GM12878 (cell line): ENCODE data around the gene MMP14. TPM values are rescaled to one million over a fixed set of nuclear protein-coding genes. Genes with fewer than 3 reads are reported as not detected.
A peak's percentile ranks its signal among the peaks of the same experiment; 100 is the strongest.

Experiments
- BACH1 ChIP-seq: fragments of 450-650 bp; IDR thresholded peaks from 2 replicates; pipeline ENCODE4 v1.6.1; 2017; ENCODE audit warnings: mild to moderate bottlenecking, borderline replicate concordance
- CBX3 ChIP-seq: fragments of 200-600 bp; sonication (generic); IDR thresholded peaks from 2 replicates; pipeline ENCODE4 v1.6.1; 2016; ENCODE audit warnings: low read depth, borderline replicate concordance
- CHD2 ChIP-seq: IDR thresholded peaks from 2 replicates; pipeline ENCODE4 v1.6.1; 2011; ENCODE audit warnings: low read depth, low read length, improper control_type of control experiment, borderline replicate concordance
- ETV6 ChIP-seq, 2 experiments: fragments of 450-650 bp in 1 of 2; IDR thresholded peaks in 1 of 2; conservative IDR thresholded peaks in 1 of 2; 2 replicates each; pipeline ENCODE4 v1.6.1; 2014; ENCODE audit warnings: antibody characterized with exemption in 1 of 2, borderline replicate concordance in 1 of 2, low read depth in 1 of 2, mild to moderate bottlenecking in 1 of 2, moderate library complexity in 1 of 2
- IKZF2 ChIP-seq, 2 experiments: fragments of 450-650 bp; IDR thresholded peaks; 2 replicates each; pipeline ENCODE4 v1.6.1; 2017; ENCODE audit warnings: mild to moderate bottlenecking in 2 of 2, moderate library complexity in 2 of 2
- JUND ChIP-seq: IDR thresholded peaks from 2 replicates; pipeline ENCODE4 v1.6.1; 2012; ENCODE audit warnings: low read depth, mild to moderate bottlenecking, low read length, improper control_type of control experiment, moderate library complexity
- LARP7 ChIP-seq: fragments of 450-650 bp; IDR thresholded peaks from 2 replicates; pipeline ENCODE4 v1.6.1; 2017; ENCODE audit warnings: mild to moderate bottlenecking
- MEF2B ChIP-seq: fragments of 450-650 bp; IDR thresholded peaks from 2 replicates; pipeline ENCODE4 v1.6.1; 2018; ENCODE audit warnings: mild to moderate bottlenecking, moderate library complexity; ENCODE audit not compliant: partially characterized antibody, poor library complexity, severe bottlenecking
- MTA3 ChIP-seq: IDR thresholded peaks from 2 replicates; pipeline ENCODE4 v1.6.1; 2012; ENCODE audit warnings: low read length, inconsistent platforms, borderline replicate concordance
- POLR2AphosphoS5 ChIP-seq: IDR thresholded peaks from 2 replicates; pipeline ENCODE4 v1.6.1; 2011; ENCODE audit warnings: mild to moderate bottlenecking, low read length, inconsistent platforms
- POU2F2 ChIP-seq: IDR thresholded peaks from 3 replicates; pipeline ENCODE4 v1.6.1; 2011; ENCODE audit warnings: low read depth, mild to moderate bottlenecking, low read length, borderline replicate concordance
- RBBP5 ChIP-seq: fragments of 200-600 bp; sonication (generic); conservative IDR thresholded peaks from 2 replicates; pipeline ENCODE4 v1.6.1; 2016
- RELA ChIP-seq: fragments of 450-650 bp; IDR thresholded peaks from 2 replicates; pipeline ENCODE4 v1.8.0; 2014; ENCODE audit warnings: borderline replicate concordance; ENCODE audit not compliant: partially characterized antibody
- RUNX3 ChIP-seq: IDR thresholded peaks from 2 replicates; pipeline ENCODE4 v1.6.1; 2012; ENCODE audit warnings: low read length, inconsistent platforms
- SIX5 ChIP-seq: IDR thresholded peaks from 2 replicates; pipeline ENCODE4 v1.6.1; 2011; ENCODE audit warnings: mild to moderate bottlenecking, low read depth, low read length, moderate library complexity; ENCODE audit not compliant: severe bottlenecking
- SPI1 ChIP-seq: IDR thresholded peaks from 2 replicates; pipeline ENCODE4 v1.6.1; 2011; ENCODE audit warnings: low read depth, mild to moderate bottlenecking, low read length, moderate library complexity, borderline replicate concordance; ENCODE audit not compliant: insufficient read depth
- WRNIP1 ChIP-seq: IDR thresholded peaks from 2 replicates; pipeline ENCODE4 v1.6.1; 2011; ENCODE audit warnings: low read depth, low read length, improper control_type of control experiment, borderline replicate concordance
- ZNF274 ChIP-seq: IDR thresholded peaks from one replicate; pipeline ENCODE4 v1.8.0; 2011; ENCODE audit not compliant: insufficient read length, insufficient read depth
- polyA plus RNA-seq, 11 experiments: library from polyadenylated mRNA; depleted of rRNA in 4 of 11; unstranded in 6 of 11; stranded (reverse) in 5 of 11; fragments of >200 nt; fragmentation: Nextera tagmentation in 4 of 11; fragmentation: Illumina TruSeq in 1 of 11; extraction: Ambion mirVana in 4 of 11; extraction: Trizol in 1 of 11; gene quantifications; 1 replicate in 1 of 11; 2 replicates in 10 of 11; pipeline versions ENCODE4 v1.2.1 to v1.2.3, GENCODE V29; 2011 to 2016; ENCODE audit warnings: inconsistent platforms in 2 of 11, missing spikeins in 2 of 11, low read depth in 1 of 11
- total RNA-seq, 4 experiments: library from RNA; depleted of rRNA in 3 of 4; stranded (reverse); fragments of >200 nt in 3 of 4; fragmentation: Illumina TruSeq in 1 of 4; extraction: Trizol in 1 of 4; gene quantifications; 2 replicates each; pipeline versions ENCODE4 v1.2.1 to v1.2.3, GENCODE V29; 2013 to 2021
- TF ChIP-seq, protein P1 (sequence below): fragments of 450-650 bp; IDR thresholded peaks from 2 replicates; pipeline ENCODE4 v1.6.1; 2017; ENCODE audit warnings: low read depth, mild to moderate bottlenecking, moderate library complexity
- TF ChIP-seq, protein P2 (sequence below): fragments of 150-350 bp; IDR thresholded peaks from 2 replicates; pipeline ENCODE4 v1.6.1; 2014; ENCODE audit warnings: mild to moderate bottlenecking, low read depth, low read length
- TF ChIP-seq, protein P3 (sequence below): fragments of 450-650 bp; IDR thresholded peaks from 2 replicates; pipeline ENCODE4 v1.6.1; 2016; ENCODE audit warnings: mild to moderate bottlenecking, moderate library complexity, borderline replicate concordance
- TF ChIP-seq, protein P4 (sequence below): fragments of 450-650 bp; IDR thresholded peaks from 2 replicates; pipeline ENCODE4 v1.6.1; 2016; ENCODE audit warnings: mild to moderate bottlenecking

Gene MMP14
- total and polyA plus RNA-seq, 10 of the 15 experiments (the other 5 are each of a cell fraction or from before 2014, with no cell fraction given), result 0.31 to 1.9 (median 0.70) TPM; not detected in 2

DNA sequence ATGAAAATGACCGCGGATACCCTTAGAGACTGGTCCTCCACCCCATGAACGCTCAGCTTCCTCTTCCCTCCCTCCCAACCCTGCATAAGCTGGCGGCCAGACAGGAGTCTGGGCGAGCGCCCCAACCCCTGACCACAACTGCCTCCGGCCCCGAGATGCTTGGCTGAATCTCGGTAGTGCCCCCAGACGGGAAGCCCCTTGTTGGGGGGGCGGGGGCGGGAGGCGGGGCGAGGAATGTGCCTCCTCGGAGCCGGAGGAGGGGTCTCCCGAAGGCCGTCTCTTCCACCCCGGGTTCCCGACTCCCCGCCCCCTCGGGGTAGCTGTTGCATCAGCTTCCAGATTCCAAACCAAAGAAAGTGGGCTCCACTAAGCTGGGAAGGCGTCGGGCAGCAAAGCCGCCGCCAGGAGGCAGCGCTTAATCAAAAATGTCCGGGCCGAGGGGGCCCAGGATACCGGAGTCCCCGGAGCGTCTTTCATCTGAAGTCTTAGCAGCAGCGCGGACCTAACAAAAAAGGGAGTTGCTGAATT, 13.8 kb upstream of the MMP14 start (continued):
- TF ChIP-seq, protein P1, sequence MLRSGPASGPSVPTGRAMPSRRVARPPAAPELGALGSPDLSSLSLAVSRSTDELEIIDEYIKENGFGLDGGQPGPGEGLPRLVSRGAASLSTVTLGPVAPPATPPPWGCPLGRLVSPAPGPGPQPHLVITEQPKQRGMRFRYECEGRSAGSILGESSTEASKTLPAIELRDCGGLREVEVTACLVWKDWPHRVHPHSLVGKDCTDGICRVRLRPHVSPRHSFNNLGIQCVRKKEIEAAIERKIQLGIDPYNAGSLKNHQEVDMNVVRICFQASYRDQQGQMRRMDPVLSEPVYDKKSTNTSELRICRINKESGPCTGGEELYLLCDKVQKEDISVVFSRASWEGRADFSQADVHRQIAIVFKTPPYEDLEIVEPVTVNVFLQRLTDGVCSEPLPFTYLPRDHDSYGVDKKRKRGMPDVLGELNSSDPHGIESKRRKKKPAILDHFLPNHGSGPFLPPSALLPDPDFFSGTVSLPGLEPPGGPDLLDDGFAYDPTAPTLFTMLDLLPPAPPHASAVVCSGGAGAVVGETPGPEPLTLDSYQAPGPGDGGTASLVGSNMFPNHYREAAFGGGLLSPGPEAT, result peak; percentile 59; the same call in 1 of the 2 replicates
- no peak for TF ChIP-seq SIX5
- TF ChIP-seq, protein P2, sequence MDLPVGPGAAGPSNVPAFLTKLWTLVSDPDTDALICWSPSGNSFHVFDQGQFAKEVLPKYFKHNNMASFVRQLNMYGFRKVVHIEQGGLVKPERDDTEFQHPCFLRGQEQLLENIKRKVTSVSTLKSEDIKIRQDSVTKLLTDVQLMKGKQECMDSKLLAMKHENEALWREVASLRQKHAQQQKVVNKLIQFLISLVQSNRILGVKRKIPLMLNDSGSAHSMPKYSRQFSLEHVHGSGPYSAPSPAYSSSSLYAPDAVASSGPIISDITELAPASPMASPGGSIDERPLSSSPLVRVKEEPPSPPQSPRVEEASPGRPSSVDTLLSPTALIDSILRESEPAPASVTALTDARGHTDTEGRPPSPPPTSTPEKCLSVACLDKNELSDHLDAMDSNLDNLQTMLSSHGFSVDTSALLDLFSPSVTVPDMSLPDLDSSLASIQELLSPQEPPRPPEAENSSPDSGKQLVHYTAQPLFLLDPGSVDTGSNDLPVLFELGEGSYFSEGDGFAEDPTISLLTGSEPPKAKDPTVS, result no peak
- TF ChIP-seq, protein P3, sequence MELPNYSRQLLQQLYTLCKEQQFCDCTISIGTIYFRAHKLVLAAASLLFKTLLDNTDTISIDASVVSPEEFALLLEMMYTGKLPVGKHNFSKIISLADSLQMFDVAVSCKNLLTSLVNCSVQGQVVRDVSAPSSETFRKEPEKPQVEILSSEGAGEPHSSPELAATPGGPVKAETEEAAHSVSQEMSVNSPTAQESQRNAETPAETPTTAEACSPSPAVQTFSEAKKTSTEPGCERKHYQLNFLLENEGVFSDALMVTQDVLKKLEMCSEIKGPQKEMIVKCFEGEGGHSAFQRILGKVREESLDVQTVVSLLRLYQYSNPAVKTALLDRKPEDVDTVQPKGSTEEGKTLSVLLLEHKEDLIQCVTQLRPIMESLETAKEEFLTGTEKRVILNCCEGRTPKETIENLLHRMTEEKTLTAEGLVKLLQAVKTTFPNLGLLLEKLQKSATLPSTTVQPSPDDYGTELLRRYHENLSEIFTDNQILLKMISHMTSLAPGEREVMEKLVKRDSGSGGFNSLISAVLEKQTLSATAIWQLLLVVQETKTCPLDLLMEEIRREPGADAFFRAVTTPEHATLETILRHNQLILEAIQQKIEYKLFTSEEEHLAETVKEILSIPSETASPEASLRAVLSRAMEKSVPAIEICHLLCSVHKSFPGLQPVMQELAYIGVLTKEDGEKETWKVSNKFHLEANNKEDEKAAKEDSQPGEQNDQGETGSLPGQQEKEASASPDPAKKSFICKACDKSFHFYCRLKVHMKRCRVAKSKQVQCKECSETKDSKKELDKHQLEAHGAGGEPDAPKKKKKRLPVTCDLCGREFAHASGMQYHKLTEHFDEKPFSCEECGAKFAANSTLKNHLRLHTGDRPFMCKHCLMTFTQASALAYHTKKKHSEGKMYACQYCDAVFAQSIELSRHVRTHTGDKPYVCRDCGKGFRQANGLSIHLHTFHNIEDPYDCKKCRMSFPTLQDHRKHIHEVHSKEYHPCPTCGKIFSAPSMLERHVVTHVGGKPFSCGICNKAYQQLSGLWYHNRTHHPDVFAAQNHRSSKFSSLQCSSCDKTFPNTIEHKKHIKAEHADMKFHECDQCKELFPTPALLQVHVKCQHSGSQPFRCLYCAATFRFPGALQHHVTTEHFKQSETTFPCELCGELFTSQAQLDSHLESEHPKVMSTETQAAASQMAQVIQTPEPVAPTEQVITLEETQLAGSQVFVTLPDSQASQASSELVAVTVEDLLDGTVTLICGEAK, result no peak
- TF ChIP-seq RELA, result peak; percentile 46
- no peak for TF ChIP-seq ZNF274
- no peak; the same call in 1 of the 2 replicates for TF ChIP-seq POLR2AphosphoS5
- TF ChIP-seq IKZF2 (IDR thresholded peaks at IDR 0.05), result peak; percentile 51 to 54; a peak in 2 of 4 replicates
- TF ChIP-seq RUNX3, result peak; percentile 71
- TF ChIP-seq CBX3, result no peak
- TF ChIP-seq JUND, result no peak
- no peak for TF ChIP-seq ETV6 (conservative IDR thresholded peaks at IDR 0.05 in 1 of 2, IDR thresholded peaks at IDR 0.05 in 1 of 2; ENCODE audit: borderline replicate concordance in 1 of 2, low read depth in 1 of 2)
- TF ChIP-seq WRNIP1, result no peak
- TF ChIP-seq RBBP5, result no peak
- TF ChIP-seq SPI1, result no peak
- no peak for TF ChIP-seq BACH1
- peak; percentile 28 for TF ChIP-seq MEF2B
- TF ChIP-seq MTA3, result no peak
- TF ChIP-seq, protein P4, sequence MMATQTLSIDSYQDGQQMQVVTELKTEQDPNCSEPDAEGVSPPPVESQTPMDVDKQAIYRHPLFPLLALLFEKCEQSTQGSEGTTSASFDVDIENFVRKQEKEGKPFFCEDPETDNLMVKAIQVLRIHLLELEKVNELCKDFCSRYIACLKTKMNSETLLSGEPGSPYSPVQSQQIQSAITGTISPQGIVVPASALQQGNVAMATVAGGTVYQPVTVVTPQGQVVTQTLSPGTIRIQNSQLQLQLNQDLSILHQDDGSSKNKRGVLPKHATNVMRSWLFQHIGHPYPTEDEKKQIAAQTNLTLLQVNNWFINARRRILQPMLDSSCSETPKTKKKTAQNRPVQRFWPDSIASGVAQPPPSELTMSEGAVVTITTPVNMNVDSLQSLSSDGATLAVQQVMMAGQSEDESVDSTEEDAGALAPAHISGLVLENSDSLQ, result no peak
- TF ChIP-seq POU2F2, result no peak
- no peak for TF ChIP-seq CHD2
- TF ChIP-seq LARP7, result no peak
